GM12801 (cell line): ENCODE data around the gene TRPC4.

Experiments
- CTCF ChIP-seq: IDR thresholded peaks from one replicate; pipeline ENCODE4 v1.5.1; 2011; ENCODE audit warnings: control low read depth; ENCODE audit not compliant: insufficient read length; ENCODE audit errors: extremely low read depth

TRPC4 gene

GRCh38 chr13:37869756-37870488, at the start of gene TRPC4:
TSS of gene TRPC4 (minus strand) at chr13:37869772. CDS start at chr13:37783333, 86,439 bp downstream.
- TF ChIP-seq CTCF = no peak

- no peak for TF ChIP-seq CTCF
Measured at GRCh38 chr13:37918751-37919150, 49.2 kb upstream of the TRPC4 start.

GRCh38 chr13:37918116-37918714, 48.6 kb upstream of the TRPC4 start:
- TF ChIP-seq CTCF = no peak

- no peak for TF ChIP-seq CTCF
Measured at GRCh38 chr13:37914781-37915391, 45.3 kb upstream of the TRPC4 start.

- no peak for TF ChIP-seq CTCF
Measured at GRCh38 chr13:37910790-37911189, 41.2 kb upstream of the TRPC4 start.

GRCh38 chr13:37906880-37907279, 37.3 kb upstream of the TRPC4 start:
- no peak for TF ChIP-seq CTCF

- TF ChIP-seq CTCF = no peak
Measured at GRCh38 chr13:37905736-37906135, 36.2 kb upstream of the TRPC4 start.
